ENCODE data around the gene PCCA.
"Not testable (repeated sequence)": the region's sequence is repeated elsewhere in the genome, so short reads cannot be mapped to it uniquely, and the experiment has no call there.

The PCCA gene

DNA sequence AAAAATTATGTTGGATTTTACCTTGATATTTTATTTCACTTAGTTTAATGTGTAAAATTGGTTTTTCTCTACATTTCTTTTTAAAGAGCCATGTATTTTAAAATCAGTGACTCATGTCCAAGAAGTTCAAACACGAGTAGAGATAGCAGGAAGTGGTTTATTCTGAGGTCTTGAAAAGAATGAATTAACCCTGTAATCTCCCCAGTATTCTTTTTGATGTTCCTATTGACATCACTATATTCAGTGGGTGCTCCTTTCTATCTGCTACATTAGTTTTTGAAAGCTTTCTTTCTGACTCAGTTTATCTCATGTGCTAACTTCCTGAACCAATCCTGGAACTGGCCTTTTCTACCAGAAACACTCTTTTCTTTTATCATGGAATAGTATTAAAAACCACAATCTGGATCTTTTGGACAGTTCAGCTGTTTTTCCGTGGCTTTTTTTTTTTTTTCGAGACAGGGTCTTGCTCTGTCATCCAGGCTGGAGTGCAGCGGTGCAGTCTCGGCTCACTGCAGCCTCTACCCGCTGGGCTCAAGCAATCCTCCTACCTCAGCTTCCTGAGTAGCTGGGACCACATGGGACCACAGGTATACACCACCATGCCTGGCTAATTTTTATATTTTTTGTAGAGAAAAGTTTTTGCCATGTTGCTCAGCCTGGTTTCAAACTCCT is 114.9 kb downstream of the PCCA start:
- peak in 1 of 2 donors; percentile 51 for DNase-seq

DNA sequence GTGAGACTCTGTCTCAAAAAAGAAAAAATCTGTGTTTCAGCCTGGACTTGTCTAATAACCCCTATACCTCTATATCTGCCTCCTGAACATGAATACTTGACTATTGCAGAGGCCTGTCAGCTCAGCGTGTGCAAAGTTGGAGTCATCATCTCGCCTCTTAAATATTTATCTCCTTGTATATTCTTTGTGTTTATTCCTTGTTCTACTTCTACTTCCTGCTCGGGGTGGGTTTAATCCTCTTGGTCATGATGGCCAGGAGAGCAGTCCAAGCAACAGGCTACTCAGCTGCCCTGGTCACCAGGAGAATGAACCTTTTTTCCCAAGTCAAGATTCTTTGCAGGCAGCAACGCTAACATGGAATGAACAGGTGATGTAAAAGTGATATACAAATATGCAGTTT is 119.1 kb downstream of the PCCA start:
- DNase-seq = no peak

DNA sequence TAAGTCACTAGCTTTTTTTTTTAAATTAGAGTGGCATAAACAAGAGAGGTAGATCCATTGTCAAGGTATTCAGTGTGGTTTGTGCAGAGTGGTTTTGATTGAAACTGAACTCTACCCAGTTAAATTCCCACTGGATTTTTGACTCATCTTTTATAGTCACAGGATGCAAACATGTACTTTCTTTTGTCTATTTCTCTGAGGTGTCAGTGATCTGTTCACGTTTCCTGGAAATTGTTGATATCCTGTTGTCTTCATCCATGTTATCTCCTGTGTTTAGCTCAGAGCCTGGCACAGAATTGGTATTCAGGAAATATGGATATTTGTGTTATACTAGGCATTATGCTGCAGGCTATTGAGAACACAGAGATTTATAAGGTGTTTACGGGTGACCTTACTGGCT is 119.7 kb downstream of the PCCA start:
- no peak for DNase-seq

DNA sequence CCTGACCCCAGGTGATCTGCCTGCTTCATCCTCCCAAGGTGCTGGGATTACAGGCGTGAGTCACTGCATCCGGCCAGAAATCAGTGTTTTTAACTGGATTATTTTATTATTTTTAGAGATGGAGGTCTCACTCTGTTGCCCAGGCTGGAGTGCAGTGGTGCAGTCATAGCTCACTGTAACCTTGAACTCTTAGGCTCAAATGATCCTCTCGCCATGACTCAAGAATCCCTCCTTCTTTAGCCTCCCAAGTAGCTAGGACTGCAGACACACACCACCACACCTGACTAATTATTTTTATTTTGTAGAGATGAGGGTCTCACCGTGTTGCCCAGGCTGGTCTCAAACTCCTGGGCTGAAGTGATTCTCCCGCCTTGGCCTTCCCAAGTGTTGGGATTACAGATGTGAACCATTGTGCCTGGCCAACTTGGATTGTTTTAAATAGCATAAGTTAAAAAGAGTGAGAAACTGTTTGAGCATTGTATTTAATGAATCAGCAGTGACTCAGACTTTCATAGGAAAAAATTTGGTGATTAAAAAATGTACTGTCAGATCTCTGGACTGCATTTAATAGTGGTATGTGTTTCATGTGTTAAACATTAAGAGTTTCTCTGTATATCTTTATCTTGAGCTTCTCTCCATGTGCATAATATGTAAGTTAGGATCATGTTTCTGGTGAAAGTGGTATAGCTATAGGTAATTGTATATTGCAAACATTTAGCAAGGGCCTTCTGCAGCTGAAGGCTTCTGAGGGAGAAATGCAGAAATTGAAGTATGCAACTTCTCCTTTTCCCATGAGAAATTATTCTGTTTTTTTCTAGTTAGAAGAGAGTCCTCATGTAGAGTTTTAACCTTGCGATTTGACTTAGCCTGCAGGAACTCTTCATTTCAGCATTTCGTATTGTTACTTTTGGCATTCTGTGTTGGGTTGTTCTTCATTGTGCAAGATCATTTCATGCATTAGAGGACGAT is 121.2 kb downstream of the PCCA start:
- DNase-seq = no peak

DNA sequence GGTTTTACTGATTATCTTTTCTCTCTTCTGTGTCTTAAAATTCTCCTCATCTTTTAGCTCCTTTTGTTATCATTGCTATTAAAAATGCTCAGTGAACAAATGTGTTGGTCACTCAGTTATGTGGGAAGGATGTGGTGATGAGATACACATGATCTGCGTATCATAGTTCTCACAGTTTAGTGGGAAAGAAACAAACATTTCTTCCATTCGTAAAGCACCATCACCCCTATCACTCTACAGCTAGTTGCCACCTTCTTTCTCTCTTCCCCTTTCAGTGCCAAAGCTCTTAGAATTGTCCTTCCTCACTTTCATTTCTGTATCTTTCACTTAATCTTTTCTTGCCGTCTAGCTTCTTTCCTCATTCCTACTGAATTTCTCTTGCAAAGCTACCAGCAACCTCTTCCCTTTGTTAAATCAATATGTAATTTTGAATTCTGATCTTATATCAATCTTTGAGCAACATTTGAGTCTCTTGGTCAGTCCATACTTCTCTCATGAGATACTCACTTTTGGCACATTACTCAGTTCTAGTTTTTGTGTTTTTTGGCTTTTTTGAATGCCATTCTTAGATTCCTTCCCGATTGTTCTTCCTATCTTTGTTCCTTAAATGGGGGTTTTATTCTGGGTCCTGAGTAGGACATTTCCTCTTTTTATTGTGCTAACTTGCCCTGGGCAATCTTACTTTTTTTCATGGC is 122.3 kb downstream of the PCCA start:
- no peak for DNase-seq

DNA sequence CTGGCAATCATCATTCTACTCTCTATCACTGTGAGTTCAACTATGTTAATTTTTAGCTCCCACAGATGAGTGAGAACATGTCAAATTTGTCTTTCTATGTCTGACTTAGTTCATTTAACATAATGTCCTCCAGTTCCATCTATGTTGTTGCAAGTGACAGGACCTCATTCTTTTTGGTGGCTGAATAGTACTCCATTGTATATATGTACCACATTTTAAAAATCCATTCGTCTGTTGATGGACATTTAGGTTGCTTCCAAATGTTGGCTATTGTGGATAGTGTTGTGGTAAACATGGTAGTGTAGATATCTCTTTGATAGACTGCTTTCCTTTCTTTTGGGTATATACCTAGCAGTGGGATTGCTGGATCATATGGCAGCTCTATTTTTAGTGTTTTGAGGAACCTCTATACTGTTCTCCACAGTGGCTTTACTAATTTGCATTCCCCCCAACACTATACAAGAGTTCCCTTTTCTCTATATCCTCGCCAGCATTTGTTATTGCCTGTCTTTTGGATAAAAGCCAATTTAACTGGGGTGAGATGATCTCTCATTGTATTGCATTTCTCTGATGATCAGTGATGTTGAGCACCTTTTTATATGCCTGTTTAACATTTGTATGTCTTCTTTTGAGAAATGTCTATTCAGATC is 124.1 kb downstream of the PCCA start:
- DNase-seq = no peak

DNA sequence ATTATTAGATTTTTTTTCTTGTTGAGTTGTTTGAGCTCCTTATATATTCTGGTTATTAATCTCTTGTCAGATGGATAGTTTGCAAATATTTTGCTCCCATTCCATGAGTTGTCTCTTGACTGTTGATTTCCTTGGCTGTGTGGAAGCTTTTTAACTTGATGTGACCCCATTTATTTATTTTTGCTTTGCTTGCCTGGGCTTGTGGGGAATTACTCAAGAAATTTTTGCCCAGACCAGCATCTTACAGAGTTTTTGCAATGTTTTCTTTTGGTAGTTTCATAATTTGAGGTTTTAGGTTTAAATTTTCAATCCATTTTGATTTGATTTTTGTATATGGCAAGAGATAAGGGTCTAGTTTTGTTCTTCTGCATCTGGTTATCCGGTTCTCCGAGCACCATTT is 124.7 kb downstream of the PCCA start:
- no peak for DNase-seq

DNA sequence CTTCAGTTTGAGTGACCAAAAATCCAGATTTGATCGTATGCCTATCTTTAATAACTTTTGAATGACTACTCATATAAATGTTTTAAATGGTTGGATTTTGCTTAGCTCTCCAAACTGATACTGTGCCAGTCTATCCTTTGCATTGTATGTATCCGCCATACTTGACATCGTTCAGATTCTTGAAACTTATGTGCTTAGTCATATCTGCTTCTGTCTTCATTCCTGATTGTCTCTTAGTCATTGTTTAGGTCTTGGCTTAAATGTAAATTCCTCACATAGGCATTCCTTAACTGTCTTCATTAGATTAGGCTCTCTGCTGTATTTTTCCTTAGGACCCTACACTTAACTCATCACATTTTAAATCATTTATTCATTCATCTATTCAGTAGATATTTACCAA is 126.0 kb downstream of the PCCA start:
- DNase-seq = no peak

DNA sequence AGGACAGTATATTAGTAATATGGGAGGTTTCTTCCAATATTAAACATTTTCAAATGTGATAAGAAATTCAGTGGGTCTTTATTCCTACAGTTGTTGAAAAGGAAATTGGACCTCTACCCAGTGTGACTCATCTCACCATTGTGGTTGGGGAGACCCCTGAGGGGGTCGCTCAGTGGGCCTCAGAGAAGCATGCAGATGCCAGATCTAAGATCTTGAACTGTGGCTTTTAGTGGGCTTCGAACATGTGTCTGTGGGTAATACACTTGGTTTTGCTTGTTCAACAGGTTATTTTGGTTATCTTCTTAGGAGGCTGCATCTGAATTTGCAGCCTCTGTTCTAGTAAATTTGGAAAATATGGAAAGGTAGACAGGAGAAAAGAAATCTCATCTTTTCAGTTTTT is 132.3 kb downstream of the PCCA start:
- DNase-seq = no peak

DNA sequence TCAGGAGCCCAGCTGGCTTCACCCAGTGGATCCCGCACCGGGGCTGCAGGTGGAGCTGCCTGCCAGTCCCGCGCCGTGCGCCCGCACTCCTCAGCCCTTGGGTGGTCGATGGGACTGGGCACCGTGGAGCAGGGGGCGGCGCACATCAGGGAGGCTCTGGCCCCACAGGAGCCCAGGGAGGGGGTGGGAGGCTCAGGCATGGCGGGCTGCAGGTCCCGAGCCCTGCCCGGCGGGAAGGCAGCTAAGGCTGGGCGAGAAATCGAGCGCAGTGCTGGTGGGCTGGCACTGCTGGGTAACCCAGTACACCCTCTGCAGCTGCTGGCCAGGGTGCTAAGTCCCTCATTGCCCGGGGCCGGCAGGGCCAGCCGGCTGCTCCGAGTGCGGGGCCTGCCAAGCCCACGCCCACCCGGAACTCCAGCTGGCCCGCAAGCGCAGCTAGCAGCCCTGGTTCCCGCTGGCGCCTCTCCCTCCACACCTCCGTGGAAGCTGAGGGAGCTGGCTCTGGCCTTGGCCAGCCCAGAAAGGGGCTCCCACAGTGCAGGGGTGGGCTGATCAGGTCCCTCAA is 135.2 kb downstream of the PCCA start:
- DNase-seq = not testable (repeated sequence)

DNA sequence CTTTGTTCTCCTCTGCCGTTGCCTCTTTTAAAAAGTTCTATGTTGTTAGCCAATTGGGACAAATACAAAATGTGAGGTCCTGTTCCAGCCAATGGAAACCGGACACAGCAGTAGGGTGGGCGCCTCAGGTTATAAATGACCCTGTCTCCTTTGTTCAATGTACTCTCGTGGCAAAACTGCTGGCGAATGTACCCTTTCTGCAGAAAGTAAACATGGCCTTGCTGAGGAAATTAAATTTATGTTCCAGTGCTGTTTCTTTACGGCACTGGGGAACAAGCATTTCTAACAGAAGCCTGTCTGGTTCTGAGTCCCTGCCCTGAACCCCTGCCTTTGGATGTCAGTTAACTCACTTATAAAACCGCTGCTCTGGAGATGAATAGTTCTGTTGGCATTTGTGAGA is 140.7 kb downstream of the PCCA start:
- DNase-seq = no peak

DNA sequence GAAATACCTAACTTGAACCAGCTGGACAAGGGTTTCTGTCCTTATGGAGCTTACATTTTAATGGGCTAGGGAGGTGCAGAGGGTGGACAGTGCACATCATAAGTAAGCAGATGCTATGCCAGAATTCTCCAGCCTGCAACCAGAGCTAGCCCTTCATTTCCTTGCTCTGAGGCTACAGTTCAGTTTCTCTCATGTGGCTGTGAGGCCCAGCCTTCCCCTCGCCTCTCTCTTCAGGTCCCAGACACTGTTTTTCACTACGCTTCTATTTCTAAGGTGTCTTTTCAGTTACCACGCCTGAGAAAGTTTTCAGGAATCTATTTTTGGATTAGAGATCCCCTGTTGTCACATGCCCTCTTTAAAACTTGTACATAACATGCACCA is 141.9 kb downstream of the PCCA start:
- no peak for DNase-seq

DNA sequence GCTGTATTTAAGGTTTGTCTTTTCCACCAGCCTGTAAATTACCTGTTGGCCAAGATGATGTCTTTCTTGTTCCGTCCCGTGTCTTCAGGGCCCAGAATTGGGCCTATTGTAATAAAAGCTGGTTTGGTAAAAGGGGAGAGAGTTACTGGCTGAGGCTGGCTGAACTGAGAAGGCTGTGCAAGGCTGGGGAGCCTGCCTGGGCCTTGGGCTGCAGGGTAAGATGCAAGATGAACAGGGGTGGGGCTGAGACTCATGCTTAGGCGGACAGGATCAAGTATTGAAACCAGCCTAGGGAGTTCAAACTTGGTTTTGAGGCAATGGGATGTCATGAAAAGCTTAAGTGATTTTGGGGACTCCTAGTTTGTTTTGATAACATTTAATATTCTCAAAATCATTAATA is 142.3 kb downstream of the PCCA start:
- no peak for DNase-seq

DNA sequence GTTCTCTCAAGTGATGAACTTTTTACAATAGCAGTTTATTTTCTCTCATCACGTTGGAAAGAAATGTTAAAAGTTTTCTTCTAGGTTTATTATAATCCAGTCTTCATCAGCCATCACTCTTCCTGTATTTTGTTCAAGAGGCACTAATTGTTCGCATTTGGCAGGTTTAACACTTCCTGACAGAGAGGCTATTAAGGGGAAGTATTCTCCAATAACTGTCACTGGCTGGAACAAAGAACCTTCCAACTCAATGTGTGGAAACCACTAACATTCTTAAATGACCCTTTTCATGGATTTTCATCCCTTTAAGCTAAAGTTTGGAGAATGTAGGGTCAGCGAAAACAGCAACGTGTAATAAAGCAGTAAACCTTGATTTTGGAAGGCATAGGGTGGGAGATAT is 145.1 kb downstream of the PCCA start:
- DNase-seq = no peak

DNA sequence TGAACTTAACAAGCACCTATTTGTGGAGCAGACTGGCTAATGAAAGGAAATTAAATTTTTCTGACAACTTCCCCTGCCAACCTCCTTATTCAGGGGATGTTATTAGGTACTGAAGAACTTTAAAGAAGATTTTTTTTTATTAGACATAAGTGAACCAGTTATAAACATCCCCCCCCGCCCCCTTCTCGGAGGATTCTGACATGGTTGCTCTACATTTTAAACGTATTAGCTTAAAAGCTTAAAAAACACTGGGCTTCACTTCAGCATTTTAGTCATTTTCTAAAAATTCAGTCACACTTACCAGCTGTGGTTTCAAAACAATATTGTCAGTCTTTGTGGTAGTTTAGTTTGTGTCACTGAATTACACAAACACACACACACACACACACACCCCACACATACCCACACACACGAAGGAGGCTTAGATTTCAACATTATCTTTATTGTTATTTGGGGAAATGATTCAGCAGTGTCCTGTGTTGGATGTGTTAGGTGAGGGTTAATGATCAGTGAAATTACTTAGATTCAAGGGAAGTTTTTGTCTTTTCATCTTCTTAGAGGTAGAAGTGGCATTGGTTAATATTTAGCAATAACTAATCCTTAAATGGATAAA is 145.7 kb downstream of the PCCA start:
- no peak for DNase-seq

DNA sequence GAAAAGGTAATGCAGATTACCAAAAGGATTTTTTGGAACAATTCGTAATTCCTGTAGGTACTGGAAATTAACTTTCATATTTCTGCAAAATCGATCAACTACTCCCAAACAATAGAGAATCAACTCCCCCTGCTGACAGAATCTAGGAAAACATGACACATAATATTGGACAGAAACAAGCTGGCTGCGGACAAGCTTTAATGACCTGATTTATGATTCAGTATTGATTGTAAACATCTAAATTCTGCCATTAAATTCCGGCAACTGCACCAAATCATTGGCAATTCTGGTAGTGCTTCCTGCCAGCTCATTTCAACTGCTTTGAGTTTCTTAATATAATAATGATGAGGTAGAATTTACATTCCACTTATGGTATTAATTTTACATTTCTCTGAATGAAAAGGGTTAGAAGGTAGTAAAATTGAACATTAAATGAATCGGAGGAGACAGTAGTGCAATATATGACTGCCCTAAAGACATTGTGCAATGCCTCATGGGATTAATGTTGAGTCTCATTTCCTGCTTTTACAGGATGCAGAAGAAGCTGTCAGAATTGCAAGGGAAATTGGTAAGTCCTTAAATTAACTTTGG is 146.5 kb downstream of the PCCA start:
- peak in 1 of 2 donors; percentile 66 for DNase-seq

DNA sequence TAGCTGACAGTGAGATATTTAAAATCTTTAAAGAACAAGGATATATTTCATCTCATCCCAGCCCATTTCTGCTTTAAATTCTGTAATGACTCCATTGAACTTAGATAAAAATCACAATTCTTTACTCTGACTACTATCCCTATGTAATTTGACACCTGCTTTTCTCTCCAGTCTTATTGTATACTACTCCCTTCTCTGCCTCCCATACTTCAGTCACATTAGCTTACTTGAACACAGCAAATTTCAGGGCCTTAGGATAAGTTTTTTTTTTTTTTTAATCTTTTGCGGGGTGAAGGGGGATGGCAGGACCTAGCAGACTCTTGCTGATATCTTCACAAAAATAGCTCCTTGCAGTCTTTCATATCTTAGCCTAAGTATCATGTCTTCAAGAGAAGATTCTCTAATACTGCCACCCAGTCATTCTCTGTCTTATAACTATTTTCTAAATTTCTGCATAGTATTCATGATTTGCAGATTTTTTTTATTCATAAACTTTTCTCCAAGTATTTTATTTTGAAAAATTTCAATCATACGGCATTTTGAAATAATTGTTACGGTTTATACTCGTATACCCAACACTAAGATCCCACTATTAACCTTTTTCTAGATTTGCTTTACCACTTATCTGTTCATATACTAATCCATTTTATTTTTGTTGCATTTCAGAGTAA is 151.4 kb downstream of the PCCA start:
- no peak for DNase-seq

DNA sequence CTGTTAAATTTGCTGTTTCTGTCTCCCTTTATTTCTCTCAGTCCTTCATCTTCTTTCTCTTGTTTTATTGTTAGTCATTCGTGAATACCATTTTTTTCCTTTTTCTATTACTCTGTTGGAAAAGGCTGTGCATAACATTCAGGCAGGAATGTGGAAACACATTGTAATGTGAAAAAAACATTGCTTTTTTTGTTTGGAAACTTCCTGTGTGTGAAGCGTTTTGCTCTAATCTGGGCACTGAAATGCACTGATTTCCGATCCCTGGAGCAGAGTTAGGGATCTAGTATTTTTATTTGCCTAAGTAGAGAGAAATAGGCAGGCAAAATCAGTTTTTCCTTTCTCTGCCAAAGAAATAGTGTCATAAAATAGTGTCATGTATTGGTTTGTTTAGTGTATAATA is 155.5 kb downstream of the PCCA start:
- DNase-seq = no peak

DNA sequence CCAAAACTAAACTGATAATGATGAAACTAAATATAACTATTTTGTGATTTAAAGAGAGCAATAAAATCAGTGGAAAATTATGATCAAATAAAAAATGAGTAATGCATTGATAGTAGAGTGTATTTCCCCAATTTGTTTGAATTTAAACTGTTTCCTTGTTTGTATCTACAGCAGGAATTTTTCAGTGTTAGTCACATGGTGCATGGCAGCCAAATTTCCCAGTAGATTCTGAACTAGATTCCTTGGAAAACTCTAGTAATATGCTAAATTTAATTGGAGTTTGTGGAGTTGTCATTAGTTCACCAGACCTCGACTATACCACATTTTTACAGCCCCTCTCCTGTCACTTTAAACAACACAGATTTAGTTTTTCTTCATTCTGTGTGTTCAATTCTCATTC is 156.2 kb downstream of the PCCA start:
- DNase-seq = no peak

DNA sequence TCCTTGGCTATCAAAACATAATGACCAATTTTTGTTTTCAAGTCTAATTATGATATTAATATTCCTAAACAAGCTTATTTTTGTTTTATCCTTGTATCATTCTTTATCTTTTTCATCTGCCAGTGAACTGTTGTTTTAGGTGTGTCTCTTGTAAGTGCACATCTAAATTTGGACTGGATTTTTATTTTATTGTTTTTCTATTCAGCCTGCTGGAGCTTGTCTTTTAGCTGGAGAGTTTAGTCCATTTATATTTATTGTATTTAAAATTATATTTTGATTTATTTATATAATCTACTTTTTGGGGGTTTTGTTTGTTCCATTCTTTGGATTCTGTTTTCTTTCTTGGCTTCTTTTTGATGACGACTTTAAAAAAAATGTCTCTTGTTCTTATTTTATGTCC is 159.0 kb downstream of the PCCA start:
- DNase-seq = no peak

DNA sequence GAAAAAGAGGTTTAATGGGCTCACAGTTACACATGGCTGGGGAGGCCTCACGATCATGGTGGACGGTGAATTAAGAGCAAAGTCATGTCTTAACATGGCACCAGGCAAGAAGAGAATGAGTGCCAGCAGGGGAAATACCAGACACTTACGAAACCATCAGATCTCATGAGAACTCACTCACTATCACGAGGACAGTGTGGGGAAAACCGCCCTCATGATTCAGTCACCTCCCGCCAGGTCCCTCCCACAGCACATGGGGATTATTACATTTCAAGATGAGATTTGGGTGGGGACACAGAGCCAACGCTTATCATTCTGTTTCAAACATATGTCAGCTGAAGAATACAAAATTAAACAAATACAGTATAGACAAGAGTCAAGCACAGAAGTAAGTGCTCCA is 165.1 kb downstream of the PCCA start:
- DNase-seq = no peak
